GM19351 (cell line): Measurements from ENCODE around the gene ARHGAP25.

Experiments
- ATAC-seq: cut with Tn5 transposase; IDR thresholded peaks from one replicate; pipeline ENCODE4 v1.9.1; 2021; ENCODE audit warnings: mild to moderate bottlenecking, moderate library complexity; ENCODE audit not compliant: unreplicated experiment

The ARHGAP25 gene

DNA sequence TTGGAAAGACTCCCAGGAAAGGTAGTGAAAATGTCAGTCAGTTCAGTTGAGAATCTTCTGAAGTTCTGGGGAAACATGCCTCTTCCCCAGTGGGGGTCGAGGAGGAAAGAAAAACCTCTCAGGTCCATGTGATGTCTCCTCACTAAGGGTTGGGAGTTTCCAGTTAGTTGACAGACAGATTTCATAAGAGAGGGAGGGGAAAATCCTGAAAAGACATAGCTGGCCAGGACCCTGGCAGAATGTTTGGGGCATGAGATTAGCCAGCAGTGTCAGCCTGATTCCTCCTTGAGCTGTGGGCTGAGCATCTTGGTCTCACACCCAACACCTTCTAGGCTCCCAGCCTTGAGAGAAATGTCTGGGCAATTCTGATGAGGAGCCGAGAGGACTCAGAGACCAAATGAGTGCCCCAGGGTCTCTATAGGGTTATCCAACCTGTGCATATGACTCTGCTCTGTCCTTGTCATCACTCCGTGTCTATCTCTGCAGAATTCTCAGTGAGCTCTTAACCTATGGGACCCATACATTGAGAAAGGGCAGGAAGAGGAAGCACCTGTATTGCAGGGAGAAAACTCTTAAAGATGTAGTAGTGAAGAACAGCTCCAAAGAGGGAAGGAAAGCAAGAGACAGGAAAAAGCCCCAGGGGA is 122.7 kb downstream of the ARHGAP25 start:
- ATAC-seq, result peak; percentile 15

DNA sequence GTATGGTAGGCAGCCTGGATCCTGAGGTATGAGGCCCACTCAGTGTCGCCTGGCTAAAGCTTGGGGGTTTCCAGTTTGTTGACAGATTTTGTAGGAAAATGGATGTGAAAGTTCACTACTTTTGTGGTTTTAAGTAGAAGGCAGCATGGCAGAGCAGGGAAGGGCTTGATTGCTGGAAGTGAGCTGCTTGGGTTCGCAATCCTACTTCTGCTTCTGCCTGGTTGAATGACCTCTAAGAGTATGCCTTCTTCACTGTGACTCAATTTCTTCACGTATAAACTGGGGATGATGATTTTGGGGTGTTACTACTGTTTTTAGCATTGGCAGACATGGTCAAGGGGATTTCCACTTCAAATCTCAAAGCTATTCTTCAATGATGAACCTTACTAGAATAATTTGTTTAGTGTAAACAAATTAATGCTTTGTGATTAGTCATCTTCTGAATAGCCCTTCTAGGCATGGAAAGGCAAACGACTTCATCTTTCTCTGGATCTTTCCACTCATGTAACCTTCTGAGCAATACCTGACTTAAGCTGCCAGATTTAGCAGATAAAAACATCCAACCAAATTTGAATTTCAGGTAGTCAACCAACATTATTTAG is 123.3 kb downstream of the ARHGAP25 start:
- peak; percentile 75 for ATAC-seq

DNA sequence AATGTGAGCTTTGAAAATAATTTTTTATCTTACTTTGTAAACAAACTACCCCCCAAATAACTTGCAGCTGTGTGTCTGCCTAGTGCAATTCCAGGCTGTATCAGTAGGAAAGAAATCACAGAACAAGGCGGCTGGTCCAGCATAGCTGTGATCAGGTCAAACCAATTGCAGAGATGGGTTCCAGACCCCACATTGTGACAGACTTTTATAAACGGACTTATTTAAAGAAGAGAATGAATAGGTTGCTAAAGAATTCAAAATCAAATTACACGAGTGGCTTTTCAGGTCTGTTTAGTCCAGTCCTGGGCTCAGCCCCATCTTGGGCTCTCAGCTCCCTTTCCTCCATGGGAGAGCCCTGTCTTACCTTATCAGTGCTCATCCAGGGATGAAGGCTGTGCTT is 125.5 kb downstream of the ARHGAP25 start:
- ATAC-seq, result no peak

DNA sequence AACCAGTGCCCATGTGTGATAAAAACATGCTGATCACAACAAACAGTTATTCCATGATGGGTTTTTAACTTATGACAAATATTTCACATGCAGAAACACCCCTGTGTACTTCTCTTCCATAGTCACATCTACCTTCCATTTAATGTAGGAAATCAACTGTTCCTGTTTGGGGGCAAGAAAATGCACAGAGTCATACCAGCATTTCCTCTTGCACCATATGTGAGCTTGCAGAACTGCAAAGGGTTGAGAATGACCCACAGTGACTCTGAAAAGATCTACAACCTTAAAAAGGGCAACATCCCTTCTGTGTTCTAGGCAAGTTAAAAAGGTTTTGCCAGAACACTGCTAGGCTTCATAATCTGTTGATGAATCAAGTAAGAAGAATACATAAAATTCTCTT is 126.7 kb downstream of the ARHGAP25 start:
- ATAC-seq, result no peak

DNA sequence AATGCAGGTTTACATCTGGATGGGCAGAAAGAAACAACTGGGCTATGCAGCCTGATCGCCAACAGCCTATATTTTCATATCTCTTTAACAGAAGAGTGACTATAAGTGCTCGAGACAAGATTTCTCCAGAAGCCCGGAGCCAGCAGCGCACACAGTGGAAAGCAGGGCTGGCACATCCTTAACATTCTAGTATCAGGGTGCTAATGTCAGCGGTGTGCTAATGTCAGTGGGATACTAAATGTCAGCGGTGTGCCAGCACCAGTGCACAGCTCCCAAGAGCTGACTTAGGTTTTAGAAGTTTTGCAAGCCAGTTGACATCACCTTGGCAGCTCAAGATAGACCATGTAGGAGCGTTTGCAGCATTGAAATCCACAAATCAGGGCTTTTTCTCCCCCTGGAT is 128.3 kb downstream of the ARHGAP25 start:
- ATAC-seq, result no peak

DNA sequence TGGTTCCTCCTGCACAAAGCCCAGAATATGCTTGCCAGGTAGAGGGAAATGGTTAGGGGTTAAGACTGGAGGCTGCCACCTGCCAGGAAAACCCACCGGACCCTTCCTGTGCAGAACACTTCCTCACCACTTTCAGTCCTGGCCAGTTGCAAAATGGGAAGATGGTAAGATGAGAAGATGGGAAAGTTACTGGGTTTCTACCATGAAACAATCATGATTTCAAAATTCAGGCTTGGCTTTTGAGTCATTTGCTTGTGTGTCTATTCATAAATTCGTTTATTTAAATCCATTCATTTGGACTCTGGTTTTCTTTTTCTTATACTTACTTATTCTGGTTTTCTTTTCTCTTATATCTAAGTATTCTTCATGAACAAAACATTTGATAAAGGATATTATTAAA is 129.4 kb downstream of the ARHGAP25 start:
- no peak for ATAC-seq

DNA sequence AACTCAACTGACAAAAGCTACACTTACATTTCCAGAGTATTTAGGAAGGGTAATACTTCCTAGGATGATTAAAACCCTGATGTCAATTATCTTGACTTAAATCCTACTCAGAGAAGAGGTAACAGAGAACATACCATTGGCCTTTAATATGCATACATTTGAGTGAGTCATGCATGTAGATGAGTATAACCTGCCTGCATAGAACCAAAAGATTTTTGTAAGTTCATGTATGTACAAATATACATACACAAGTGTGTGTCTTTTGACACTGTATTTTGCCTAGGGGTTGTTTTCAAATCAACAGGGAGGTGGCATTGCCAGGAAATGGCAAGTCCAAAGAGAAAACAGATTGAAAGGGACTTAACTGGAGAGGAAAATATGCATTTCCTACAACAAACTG is 130.5 kb downstream of the ARHGAP25 start:
- no peak for ATAC-seq

DNA sequence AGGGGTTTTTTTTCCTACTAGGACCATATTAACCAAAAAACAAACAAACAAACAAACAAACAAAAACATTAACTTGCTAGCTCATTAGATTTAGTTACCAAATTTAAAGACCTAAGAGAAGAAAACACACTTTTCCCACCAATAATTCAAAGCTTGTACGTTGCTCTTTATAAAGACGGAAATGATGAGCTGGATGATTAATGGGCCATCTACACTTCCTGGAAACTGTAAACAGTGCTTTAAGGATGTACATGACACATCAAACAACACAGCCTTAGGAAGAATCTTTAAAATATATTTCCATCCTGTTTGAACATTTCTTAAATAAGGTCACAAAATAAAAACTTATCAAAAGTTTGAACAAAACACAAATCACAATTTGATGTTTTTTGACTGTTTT is 135.6 kb downstream of the ARHGAP25 start:
- ATAC-seq, result no peak

DNA sequence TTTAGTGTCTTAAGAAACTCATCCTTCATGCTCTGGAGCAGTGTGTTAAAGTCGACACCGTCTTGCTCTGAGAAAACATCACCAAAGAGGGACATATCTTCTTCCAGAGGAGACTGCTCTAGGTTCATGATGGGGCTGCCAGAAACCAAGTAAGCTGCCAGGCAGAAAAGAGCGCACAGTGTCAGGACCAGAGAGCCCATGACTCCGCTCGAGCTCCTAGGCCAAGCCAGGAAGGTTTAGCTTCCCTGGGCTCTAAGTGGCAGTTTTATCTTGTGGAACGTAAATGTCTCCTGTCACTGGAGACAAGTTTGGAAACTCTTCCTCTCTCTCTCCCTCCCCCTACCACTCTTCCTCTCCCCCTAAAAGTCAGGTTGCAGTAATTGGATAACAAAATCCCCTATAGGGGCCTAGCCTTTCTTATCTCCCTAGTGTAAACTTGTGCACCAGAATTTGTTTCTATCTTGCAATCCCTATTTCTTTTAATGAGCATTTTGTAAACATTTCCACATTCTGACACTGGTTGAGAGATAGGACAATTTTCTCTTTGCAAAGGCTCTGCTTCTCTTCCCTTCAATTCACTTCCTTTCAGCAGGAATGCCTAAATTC is 136.7 kb downstream of the ARHGAP25 start, which contains the start of gene BMP10:
TSS of gene BMP10 (minus strand) at position 239 of the 606 bp plus-strand sequence. CDS start at position 200, 39 bp downstream.
- ATAC-seq, result no peak
